Astrocyte (in vitro differentiated cells and primary cell): ENCODE measurements around the gene RPL26. TPM values are rescaled to one million over a fixed set of nuclear protein-coding genes. Genes with fewer than 3 reads are reported as not detected.
"Not testable (repeated sequence)": the region's sequence is repeated elsewhere in the genome, so short reads cannot be mapped to it uniquely, and the experiment has no call there.

Experiments used
- DNase-seq: peaks from one replicate; pipeline ENCODE4 v3.0.0-alpha.2; 2010; ENCODE audit warnings: low read depth
- FAIRE-seq: peaks from 2 replicates; lab custom pipeline; 2011; peaks lifted over from hg19 to GRCh38; lab: Jason Lieb, UNC
- H2AFZ ChIP-seq: 2 replicates; pipeline ENCODE4 v1.6.0; 2012; ENCODE audit warnings: low read depth, low read length, inconsistent platforms
- H3K27ac ChIP-seq: 2 replicates; pipeline ENCODE4 v1.5.1; 2011; ENCODE audit warnings: low read depth, low read length, inconsistent platforms
- H3K27me3 ChIP-seq: 2 replicates; pipeline ENCODE4 v1.6.0; 2011; ENCODE audit warnings: low read length, inconsistent platforms; ENCODE audit not compliant: insufficient read depth
- H3K36me3 ChIP-seq: 2 replicates; pipeline ENCODE4 v1.5.1; 2011; ENCODE audit warnings: low read length, inconsistent platforms; ENCODE audit not compliant: insufficient read depth
- H3K4me1 ChIP-seq: 2 replicates; pipeline ENCODE4 v1.5.1; 2011; ENCODE audit warnings: low read length, inconsistent platforms; ENCODE audit not compliant: insufficient read depth
- H3K4me2 ChIP-seq: 2 replicates; pipeline ENCODE4 v1.6.0; 2012; ENCODE audit warnings: low read length, inconsistent platforms
- H3K4me3 ChIP-seq: 2 replicates; pipeline ENCODE4 v1.5.1; 2011; ENCODE audit warnings: low read depth, mild to moderate bottlenecking, low read length, inconsistent platforms; ENCODE audit not compliant: insufficient read depth
- H3K79me2 ChIP-seq: 2 replicates; pipeline ENCODE4 v1.6.0; 2012; ENCODE audit warnings: mild to moderate bottlenecking, low read length, inconsistent platforms; ENCODE audit not compliant: insufficient read depth
- H3K9ac ChIP-seq: 2 replicates; pipeline ENCODE4 v1.6.0; 2012; ENCODE audit warnings: mild to moderate bottlenecking, low read length, inconsistent platforms
- H3K9me3 ChIP-seq: 2 replicates; pipeline ENCODE4 v1.5.1; 2012; ENCODE audit warnings: low read depth, mild to moderate bottlenecking, low read length, inconsistent platforms; ENCODE audit not compliant: insufficient read depth
- H4K20me1 ChIP-seq: 2 replicates; pipeline ENCODE4 v1.6.0; 2012; ENCODE audit warnings: low read length, inconsistent platforms; ENCODE audit not compliant: insufficient read depth
- H3K27ac Mint-ChIP-seq: one replicate; pipeline ENCODE4 v1.8.0; 2021; ENCODE audit warnings: mild to moderate bottlenecking, mixed read lengths; ENCODE audit not compliant: unreplicated experiment
- H3K27me3 Mint-ChIP-seq: one replicate; pipeline ENCODE4 v1.8.0; 2021; ENCODE audit warnings: low read depth, mixed read lengths; ENCODE audit not compliant: unreplicated experiment
- H3K36me3 Mint-ChIP-seq: one replicate; pipeline ENCODE4 v1.8.0; 2021; ENCODE audit warnings: low read depth, mixed read lengths; ENCODE audit not compliant: unreplicated experiment
- H3K4me1 Mint-ChIP-seq: one replicate; pipeline ENCODE4 v1.8.0; 2021; ENCODE audit warnings: low read depth, mixed read lengths; ENCODE audit not compliant: unreplicated experiment
- H3K4me3 Mint-ChIP-seq: one replicate; pipeline ENCODE4 v1.8.0; 2021; ENCODE audit warnings: mild to moderate bottlenecking, moderate library complexity, mixed read lengths; ENCODE audit not compliant: unreplicated experiment
- H3K9me3 Mint-ChIP-seq: one replicate; pipeline ENCODE4 v1.8.0; 2021; ENCODE audit warnings: mild to moderate bottlenecking, mixed read lengths; ENCODE audit not compliant: unreplicated experiment
- EZH2 ChIP-seq: IDR thresholded peaks from 2 replicates; pipeline ENCODE4 v1.6.1; 2012; ENCODE audit warnings: mild to moderate bottlenecking, low read length, inconsistent platforms; ENCODE audit not compliant: insufficient read depth
- total RNA-seq: library from RNA; stranded (reverse); gene quantifications from 2 replicates; pipeline ENCODE4 v1.2.1, GENCODE V29; 2021
- TF ChIP-seq, protein P1 (sequence below): IDR thresholded peaks from 2 replicates; pipeline ENCODE4 v1.5.1; 2011; ENCODE audit warnings: low read depth, mild to moderate bottlenecking, inconsistent platforms, low read length, moderate library complexity; ENCODE audit not compliant: insufficient read depth

Gene RPL26
- total RNA-seq, 1 donor from 2014 or later: 1,342 TPM

DNA sequence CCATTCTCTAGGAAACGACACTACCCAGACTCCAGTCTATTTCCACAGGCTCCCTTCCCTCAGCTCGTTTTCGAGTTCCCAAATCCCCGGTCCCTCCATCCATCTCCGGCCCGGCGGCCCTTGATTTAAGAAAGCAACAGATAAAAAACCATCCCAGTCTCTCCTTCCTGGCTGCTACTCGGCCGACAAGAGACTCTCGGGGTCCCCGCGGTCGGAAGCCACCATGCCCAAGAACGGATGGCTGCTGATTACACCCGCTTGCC is 182 bp downstream of the RPL26 start:
- Histone ChIP-seq H3K9me3 (no peaks in the 10 kb centered on the region), H3K27me3 (no peaks in the 10 kb centered on the region), H3K9ac (peak overlapping the region; percentile 98), H3K27ac (peak overlapping the region; percentile 81), H3K79me2 (peaks cover 48% of the 10 kb centered on the region), H3K36me3 (peaks cover 33% of the 10 kb centered on the region), H3K4me3 (peak overlapping the region; percentile 97), H3K4me2 (peak overlapping the region; percentile 94), H4K20me1 (peaks cover 48% of the 10 kb centered on the region), H3K4me1 (peaks cover 30% of the 10 kb centered on the region), H2AFZ (peak overlapping the region; percentile 44)
- no peaks in the 10 kb centered on the region for H3K27me3 Mint-ChIP-seq
- FAIRE-seq: no peak
- H3K9me3 Mint-ChIP-seq: no peaks in the 10 kb centered on the region
- H3K4me1 Mint-ChIP-seq: peaks cover 35% of the 10 kb centered on the region
- peak overlapping the region; percentile 99 for H3K27ac Mint-ChIP-seq
- H3K36me3 Mint-ChIP-seq: peaks cover 10% of the 10 kb centered on the region
- DNase-seq: no peak
- no peak for TF ChIP-seq EZH2
- TF ChIP-seq, protein P1, sequence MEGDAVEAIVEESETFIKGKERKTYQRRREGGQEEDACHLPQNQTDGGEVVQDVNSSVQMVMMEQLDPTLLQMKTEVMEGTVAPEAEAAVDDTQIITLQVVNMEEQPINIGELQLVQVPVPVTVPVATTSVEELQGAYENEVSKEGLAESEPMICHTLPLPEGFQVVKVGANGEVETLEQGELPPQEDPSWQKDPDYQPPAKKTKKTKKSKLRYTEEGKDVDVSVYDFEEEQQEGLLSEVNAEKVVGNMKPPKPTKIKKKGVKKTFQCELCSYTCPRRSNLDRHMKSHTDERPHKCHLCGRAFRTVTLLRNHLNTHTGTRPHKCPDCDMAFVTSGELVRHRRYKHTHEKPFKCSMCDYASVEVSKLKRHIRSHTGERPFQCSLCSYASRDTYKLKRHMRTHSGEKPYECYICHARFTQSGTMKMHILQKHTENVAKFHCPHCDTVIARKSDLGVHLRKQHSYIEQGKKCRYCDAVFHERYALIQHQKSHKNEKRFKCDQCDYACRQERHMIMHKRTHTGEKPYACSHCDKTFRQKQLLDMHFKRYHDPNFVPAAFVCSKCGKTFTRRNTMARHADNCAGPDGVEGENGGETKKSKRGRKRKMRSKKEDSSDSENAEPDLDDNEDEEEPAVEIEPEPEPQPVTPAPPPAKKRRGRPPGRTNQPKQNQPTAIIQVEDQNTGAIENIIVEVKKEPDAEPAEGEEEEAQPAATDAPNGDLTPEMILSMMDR: no peak
- peak overlapping the region; percentile 100 for H3K4me3 Mint-ChIP-seq

DNA sequence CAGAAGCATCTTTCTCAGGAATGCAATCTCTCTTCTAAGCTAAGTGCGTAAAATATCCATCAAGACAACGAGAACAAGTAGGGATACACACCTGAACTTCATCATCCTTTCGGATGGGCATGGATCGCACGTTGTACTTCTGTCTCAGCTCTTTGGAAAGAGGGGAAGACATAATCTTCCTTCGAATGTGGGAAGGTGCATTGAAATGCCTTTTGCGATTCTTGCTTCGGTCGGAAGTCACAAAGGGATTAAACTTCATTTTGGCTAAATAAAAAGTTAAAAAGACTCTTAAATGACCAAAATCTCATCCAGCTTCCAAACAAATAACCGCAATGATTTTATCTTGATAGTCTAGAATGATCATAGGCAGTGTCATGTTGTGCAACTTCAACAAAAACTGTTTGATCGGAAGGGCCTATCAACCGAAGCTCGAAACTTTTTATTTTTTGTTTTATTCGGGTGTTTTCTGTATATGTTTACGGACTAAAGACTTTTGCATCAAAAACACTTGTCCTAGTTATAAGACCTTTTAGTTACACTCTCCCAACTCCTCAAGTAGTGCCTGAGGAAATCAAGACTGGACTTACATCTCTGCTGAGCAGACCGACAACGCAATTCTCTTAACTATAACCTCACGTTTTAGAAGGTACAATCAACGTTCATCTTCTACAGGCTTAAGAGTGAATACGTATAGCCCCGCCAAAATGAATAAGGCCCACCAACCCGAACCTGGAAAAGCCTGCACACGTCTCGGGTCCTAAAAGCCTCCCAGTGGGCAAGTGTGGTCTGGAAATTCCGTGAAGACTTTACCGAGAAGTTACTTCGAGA is 727 bp downstream of the RPL26 start:
- Mint-ChIP-seq H3K36me3 (peaks cover 13% of the 10 kb centered on the region), H3K4me3 (peak overlapping the region; percentile 100), H3K27me3 (no peaks in the 10 kb centered on the region), H3K4me1 (peaks cover 38% of the 10 kb centered on the region), H3K27ac (peak overlapping the region; percentile 99), H3K9me3 (no peaks in the 10 kb centered on the region)
- no peaks in the 10 kb centered on the region for H3K27me3 ChIP-seq
- H2AFZ ChIP-seq: peak overlapping the region; percentile 44
- TF ChIP-seq, protein P1: no peak
- TF ChIP-seq EZH2: no peak
- peak overlapping the region; percentile 94 for H3K4me2 ChIP-seq
- peak overlapping the region; percentile 98 for H3K9ac ChIP-seq
- no peaks in the 10 kb centered on the region for H3K9me3 ChIP-seq
- peaks cover 38% of the 10 kb centered on the region for H3K36me3 ChIP-seq
- no peak for FAIRE-seq
- no peak for DNase-seq
- peak overlapping the region; percentile 97 for H3K4me3 ChIP-seq
- peaks cover 30% of the 10 kb centered on the region for H3K4me1 ChIP-seq
- H3K79me2 ChIP-seq: peaks cover 48% of the 10 kb centered on the region
- peak overlapping the region; percentile 81 for H3K27ac ChIP-seq
- peaks cover 54% of the 10 kb centered on the region for H4K20me1 ChIP-seq

DNA sequence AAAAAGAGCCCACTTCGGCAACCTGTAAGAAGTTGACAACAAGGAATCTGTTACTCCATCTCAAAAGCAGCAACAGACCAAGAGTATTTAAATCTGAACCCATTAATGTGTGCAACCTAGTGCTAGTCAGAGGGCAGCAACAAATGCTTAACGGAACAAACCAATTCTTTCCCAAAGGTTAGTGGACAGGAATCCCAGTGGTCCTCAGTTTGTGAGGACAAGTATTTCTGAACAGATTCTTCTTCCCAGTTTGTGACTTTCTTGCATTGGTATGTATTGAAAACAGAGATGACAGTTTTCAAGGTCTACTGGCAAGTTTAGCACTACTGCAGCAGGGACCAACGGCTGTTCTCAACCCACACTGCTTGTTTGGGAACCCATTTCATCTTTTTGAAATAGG is 2.9 kb downstream of the RPL26 start:
- no peak overlapping the region for H3K27ac ChIP-seq
- TF ChIP-seq, protein P1: no peak
- TF ChIP-seq EZH2: no peak
- FAIRE-seq (no peak), DNase-seq (no peak)
- peaks cover 60% of the 10 kb centered on the region for H3K79me2 ChIP-seq
- Mint-ChIP-seq H3K36me3 (peaks cover 14% of the 10 kb centered on the region), H3K4me1 (peaks cover 35% of the 10 kb centered on the region), H3K27ac (no peak overlapping the region), H3K4me3 (peak overlapping the region; percentile 100), H3K9me3 (no peaks in the 10 kb centered on the region), H3K27me3 (no peaks in the 10 kb centered on the region)
- H3K4me1 ChIP-seq: peaks cover 40% of the 10 kb centered on the region
- H3K9ac ChIP-seq: peak overlapping the region; percentile 98
- H3K4me3 ChIP-seq: peak overlapping the region; percentile 35
- H4K20me1 ChIP-seq: peaks cover 60% of the 10 kb centered on the region
- no peak overlapping the region for H2AFZ ChIP-seq
- no peaks in the 10 kb centered on the region for H3K27me3 ChIP-seq
- H3K36me3 ChIP-seq: peaks cover 44% of the 10 kb centered on the region
- peak overlapping the region; percentile 94 for H3K4me2 ChIP-seq
- no peaks in the 10 kb centered on the region for H3K9me3 ChIP-seq

DNA sequence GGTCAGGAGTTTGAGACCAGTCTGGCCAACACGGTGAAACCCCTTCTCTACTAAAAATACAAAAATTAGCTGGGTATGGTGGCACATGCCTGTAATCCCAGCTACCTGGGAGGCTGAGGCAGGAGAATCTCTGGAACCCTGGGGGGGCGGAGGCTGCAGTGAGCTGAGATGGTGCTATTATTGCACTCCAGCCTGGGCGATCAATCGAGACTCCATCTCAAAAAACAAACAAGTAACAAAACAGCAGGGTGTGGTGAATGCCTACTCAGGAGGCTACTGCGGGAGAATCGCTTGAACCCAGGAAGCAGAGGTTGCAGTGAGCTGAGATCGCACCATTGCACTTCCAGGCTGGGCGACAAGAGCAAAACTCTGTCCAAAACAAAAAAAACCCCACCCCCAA is 4.9 kb downstream of the RPL26 start:
- Histone ChIP-seq H3K9ac (peak overlapping the region; percentile 19), H3K36me3 (peaks cover 44% of the 10 kb centered on the region), H4K20me1 (peaks cover 60% of the 10 kb centered on the region), H3K79me2 (peaks cover 60% of the 10 kb centered on the region), H3K4me1 (peaks cover 29% of the 10 kb centered on the region)
- H3K27ac ChIP-seq, H3K9me3 Mint-ChIP-seq, H3K27me3 Mint-ChIP-seq, DNase-seq, H3K9me3 ChIP-seq, H3K27me3 ChIP-seq, H3K4me3 ChIP-seq, H2AFZ ChIP-seq, H3K4me2 ChIP-seq, FAIRE-seq: not testable (repeated sequence)
- peak overlapping the region; percentile 72 for H3K27ac Mint-ChIP-seq
- peaks cover 14% of the 10 kb centered on the region for H3K36me3 Mint-ChIP-seq
- H3K4me1 Mint-ChIP-seq: peaks cover 25% of the 10 kb centered on the region
- H3K4me3 Mint-ChIP-seq: peak overlapping the region; percentile 57
